SJSA1 (cell line): ENCODE results near the gene AKAP6. TPM values are rescaled to one million over a fixed set of nuclear protein-coding genes. Genes with fewer than 3 reads are reported as not detected.
A peak's percentile ranks its signal among the peaks of the same experiment; 100 is the strongest.
"Not testable (repeated sequence)": the region's sequence is repeated elsewhere in the genome, so short reads cannot be mapped to it uniquely, and the experiment has no call there.

Source experiments
- DNase-seq, 2 experiments: peaks; one replicate each; pipeline ENCODE4 v3.0.0-alpha.2; 2015 to 2020; ENCODE audit warnings: low spot score in 2 of 2, low read depth in 1 of 2
- H3K27ac ChIP-seq: fragments of 250-450 bp; sonication (Bioruptor Pico); 2 replicates; pipeline ENCODE4 v1.5.1; 2020; ENCODE audit warnings: mild to moderate bottlenecking, moderate library complexity
- H3K27me3 ChIP-seq: fragments of 250-450 bp; sonication (Bioruptor Pico); replicated peaks from 2 replicates; pipeline ENCODE4 v1.5.1; 2020; ENCODE audit warnings: mild to moderate bottlenecking, moderate library complexity
- H3K36me3 ChIP-seq: fragments of 250-450 bp; sonication (Bioruptor Pico); 2 replicates; pipeline ENCODE4 v1.5.1; 2020; ENCODE audit warnings: mild to moderate bottlenecking
- H3K4me1 ChIP-seq: fragments of 250-450 bp; sonication (Bioruptor Pico); replicated peaks from 2 replicates; pipeline ENCODE4 v1.6.1; 2021; ENCODE audit warnings: mild to moderate bottlenecking
- H3K4me3 ChIP-seq: fragments of 250-450 bp; sonication (Bioruptor Pico); 2 replicates; pipeline ENCODE4 v1.5.1; 2020; ENCODE audit warnings: mild to moderate bottlenecking
- H3K9me3 ChIP-seq: fragments of 250-450 bp; sonication (Bioruptor Pico); replicated peaks from 2 replicates; pipeline ENCODE4 v1.5.1; 2020; ENCODE audit warnings: mild to moderate bottlenecking
- total RNA-seq: library from RNA; depleted of rRNA; stranded (reverse); fragments of >200 nt; shearing (Covaris generic); gene quantifications from 2 replicates; pipeline ENCODE4 v1.2.3, GENCODE V29; 2014

The AKAP6 gene
- total RNA-seq, 1 experiment from 2014 or later, result 3.8 TPM

DNA sequence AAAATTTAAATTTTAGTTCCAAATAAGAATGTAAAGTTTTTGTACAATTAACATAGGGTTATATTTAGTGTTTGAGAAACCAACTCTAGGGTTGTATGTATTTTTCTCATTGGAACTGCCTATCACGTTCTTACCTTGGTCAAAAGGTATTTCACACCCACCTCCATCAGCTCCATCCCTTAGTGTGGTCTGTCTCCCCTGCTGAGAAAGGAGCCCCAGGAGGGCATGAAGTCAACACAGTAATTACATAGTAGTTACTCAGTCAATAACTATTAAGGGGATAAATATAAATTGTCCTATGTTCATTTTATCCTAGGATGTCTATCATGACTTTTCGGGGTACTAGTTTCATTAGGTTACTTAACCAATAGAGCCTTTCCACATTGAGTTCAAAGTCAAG lies 106.3 kb downstream of the AKAP6 start:
- no peaks in the 10 kb centered on the region for H3K36me3 ChIP-seq
- no peak for DNase-seq
- peaks cover 5% of the 10 kb centered on the region for H3K4me1 ChIP-seq
- no peaks in the 10 kb centered on the region for H3K27me3 ChIP-seq
- H3K4me3 ChIP-seq, result no peak overlapping the region
- H3K27ac ChIP-seq, result no peak overlapping the region
- H3K9me3 ChIP-seq, result no peaks in the 10 kb centered on the region

- H3K27ac ChIP-seq, result no peak overlapping the region
- H3K36me3 ChIP-seq, result no peaks in the 10 kb centered on the region
- H3K27me3 ChIP-seq, result no peaks in the 10 kb centered on the region
- no peaks in the 10 kb centered on the region for H3K9me3 ChIP-seq
- no peak for DNase-seq
- H3K4me1 ChIP-seq, result no peaks in the 10 kb centered on the region
- H3K4me3 ChIP-seq, result no peak overlapping the region
Measured at GRCh38 chr14:32436993-32437392, 107.9 kb downstream of the AKAP6 start.

GRCh38 chr14:32438517-32438916 lies 109.4 kb downstream of the AKAP6 start:
- Histone ChIP-seq H3K27ac (no peak overlapping the region), H3K36me3 (no peaks in the 10 kb centered on the region), H3K27me3 (no peaks in the 10 kb centered on the region), H3K4me3 (no peak overlapping the region), H3K9me3 (no peaks in the 10 kb centered on the region), H3K4me1 (no peaks in the 10 kb centered on the region)
- DNase-seq, result no peak

GRCh38 chr14:32443890-32444661 lies 115.0 kb downstream of the AKAP6 start:
- no peak overlapping the region for H3K27ac ChIP-seq
- H3K9me3 ChIP-seq, result no peaks in the 10 kb centered on the region
- no peaks in the 10 kb centered on the region for H3K36me3 ChIP-seq
- H3K27me3 ChIP-seq, result no peaks in the 10 kb centered on the region
- peaks cover 3% of the 10 kb centered on the region for H3K4me1 ChIP-seq
- no peak for DNase-seq
- no peak overlapping the region for H3K4me3 ChIP-seq

- H3K4me3 ChIP-seq, result no peak overlapping the region
- H3K36me3 ChIP-seq, result no peaks in the 10 kb centered on the region
- H3K4me1 ChIP-seq, result peaks cover 22% of the 10 kb centered on the region
- no peak overlapping the region for H3K27ac ChIP-seq
- H3K27me3 ChIP-seq, result no peaks in the 10 kb centered on the region
- DNase-seq, result no peak
- no peaks in the 10 kb centered on the region for H3K9me3 ChIP-seq
Measured at GRCh38 chr14:32447371-32447770, 118.3 kb downstream of the AKAP6 start.

GRCh38 chr14:32449648-32450047 lies 120.5 kb downstream of the AKAP6 start:
- H3K36me3 ChIP-seq, result no peaks in the 10 kb centered on the region
- H3K27ac ChIP-seq, result no peak overlapping the region
- H3K27me3 ChIP-seq, result no peaks in the 10 kb centered on the region
- no peak overlapping the region for H3K4me3 ChIP-seq
- peaks cover 22% of the 10 kb centered on the region for H3K4me1 ChIP-seq
- no peak for DNase-seq
- H3K9me3 ChIP-seq, result no peaks in the 10 kb centered on the region

- DNase-seq, result no peak
- Histone ChIP-seq H3K9me3 (no peaks in the 10 kb centered on the region), H3K27me3 (no peaks in the 10 kb centered on the region), H3K36me3 (no peaks in the 10 kb centered on the region), H3K4me3 (no peak overlapping the region), H3K27ac (0 out of 2 replicates have a peak overlapping the region, but pooled peaks have one; percentile 6), H3K4me1 (peaks cover 22% of the 10 kb centered on the region)
Measured at GRCh38 chr14:32450919-32451675, 122.0 kb downstream of the AKAP6 start.

- Histone ChIP-seq H3K9me3 (no peaks in the 10 kb centered on the region), H3K27ac (no peak overlapping the region), H3K36me3 (no peaks in the 10 kb centered on the region), H3K4me1 (peaks cover 44% of the 10 kb centered on the region), H3K27me3 (no peaks in the 10 kb centered on the region), H3K4me3 (no peak overlapping the region)
- DNase-seq, result no peak
Measured at GRCh38 chr14:32453857-32454810, 125.0 kb downstream of the AKAP6 start.

DNA sequence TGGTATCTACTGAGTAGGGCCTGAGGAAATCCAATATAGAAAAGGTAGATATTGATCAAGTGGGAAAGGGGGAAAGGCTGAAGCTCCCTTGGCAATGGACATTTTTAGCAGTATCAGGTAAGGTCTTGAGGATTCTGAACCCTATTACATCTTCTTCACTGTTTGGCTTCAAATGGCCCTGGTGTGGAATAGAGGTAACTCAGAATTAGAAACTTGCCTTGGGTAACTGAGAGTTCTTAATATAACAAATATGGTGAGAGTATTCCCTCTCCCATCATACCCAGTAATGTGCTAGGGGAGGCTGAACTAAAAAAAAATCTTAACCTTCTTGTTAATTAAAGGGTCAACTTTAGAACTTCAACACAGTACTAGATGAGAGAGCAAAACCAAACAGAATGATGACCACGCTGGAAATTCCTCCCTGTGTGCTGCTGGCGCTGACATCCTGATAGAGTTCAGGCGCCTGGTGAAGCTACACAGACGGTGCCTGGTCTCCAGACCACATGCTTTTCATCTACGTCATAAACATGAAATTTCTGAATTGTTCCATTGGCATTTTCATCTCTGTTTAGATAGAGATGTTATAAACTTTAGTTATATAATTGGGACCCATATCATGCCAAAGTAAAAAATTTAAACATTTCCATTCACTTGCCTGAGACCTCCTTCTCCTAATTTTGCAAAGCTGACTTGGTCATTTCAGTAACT lies 128.3 kb downstream of the AKAP6 start:
- peaks cover 28% of the 10 kb centered on the region for H3K4me1 ChIP-seq
- H3K4me3 ChIP-seq, result no peak overlapping the region
- no peaks in the 10 kb centered on the region for H3K36me3 ChIP-seq
- no peaks in the 10 kb centered on the region for H3K9me3 ChIP-seq
- H3K27ac ChIP-seq, result peak overlapping the region; percentile 74
- no peaks in the 10 kb centered on the region for H3K27me3 ChIP-seq
- peak; percentile 74 to 77 for DNase-seq

GRCh38 chr14:32458720-32459119 lies 129.6 kb downstream of the AKAP6 start:
- Histone ChIP-seq H3K36me3 (no peaks in the 10 kb centered on the region), H3K4me3 (no peak overlapping the region), H3K4me1 (peaks cover 28% of the 10 kb centered on the region), H3K27me3 (no peaks in the 10 kb centered on the region), H3K27ac (peak overlapping the region; percentile 74), H3K9me3 (no peaks in the 10 kb centered on the region)
- peak in 1 of 2 experiments; percentile 55 for DNase-seq

GRCh38 chr14:32460267-32460666 lies 131.2 kb downstream of the AKAP6 start:
- Histone ChIP-seq H3K4me1 (peaks cover 28% of the 10 kb centered on the region), H3K36me3 (no peaks in the 10 kb centered on the region), H3K27ac (no peak overlapping the region), H3K27me3 (no peaks in the 10 kb centered on the region), H3K9me3 (no peaks in the 10 kb centered on the region), H3K4me3 (no peak overlapping the region)
- no peak for DNase-seq

- H3K4me3 ChIP-seq, H3K27ac ChIP-seq, H3K9me3 ChIP-seq, H3K36me3 ChIP-seq, H3K27me3 ChIP-seq, DNase-seq: not testable (repeated sequence)
- peaks cover 17% of the 10 kb centered on the region for H3K4me1 ChIP-seq
Measured at GRCh38 chr14:32462553-32462952, 133.5 kb downstream of the AKAP6 start.

DNA sequence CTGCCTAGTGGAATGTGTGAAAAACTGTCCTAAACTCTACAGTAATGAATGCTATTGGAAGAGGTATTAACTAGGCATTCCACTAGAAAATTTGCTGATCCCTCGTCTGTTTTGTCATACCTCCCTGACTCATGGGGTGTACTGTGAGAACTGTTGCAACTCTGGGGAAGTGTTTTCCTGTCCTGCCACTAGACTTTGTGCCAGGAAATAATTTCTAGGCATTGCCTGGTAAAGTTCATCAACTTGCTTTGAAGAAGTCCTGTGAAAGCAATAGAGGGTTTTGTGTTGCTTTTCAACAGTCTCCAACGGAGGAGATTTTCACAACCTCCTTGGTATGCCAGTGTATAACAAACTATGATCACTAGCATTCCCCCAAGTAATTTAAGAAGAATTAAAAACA lies 139.9 kb downstream of the AKAP6 start:
- peak in 1 of 2 experiments; percentile 59 for DNase-seq
- Histone ChIP-seq H3K36me3 (no peaks in the 10 kb centered on the region), H3K4me3 (no peak overlapping the region), H3K27me3 (no peaks in the 10 kb centered on the region), H3K9me3 (no peaks in the 10 kb centered on the region), H3K4me1 (peaks cover 40% of the 10 kb centered on the region), H3K27ac (peak overlapping the region; percentile 43)
